Transverse colon (tissue), 4 donors: ENCODE results near the gene CACNB2.

Experiments
- EP300 ChIP-seq: sonication (generic); formaldehyde crosslinking; IDR thresholded peaks from one replicate; pipeline ENCODE4 v1.6.1; 2017; ENCODE audit warnings: antibody characterized with exemption, low read depth
- POLR2A ChIP-seq: fragments of 450-650 bp; IDR thresholded peaks from one replicate; pipeline ENCODE4 v1.6.1; 2016; ENCODE audit warnings: antibody characterized with exemption, mild to moderate bottlenecking, moderate library complexity
- POLR2AphosphoS5 ChIP-seq, 3 donors: sonication (generic); formaldehyde crosslinking; IDR thresholded peaks; one replicate each; pipeline ENCODE4 v1.6.1; 2016; ENCODE audit warnings: antibody characterized with exemption in 3 of 3
- TF ChIP-seq, protein P1 (sequence below), 5 experiments: fragments of 200-600 bp in 3 of 5; fragments of 450-650 bp in 2 of 5; sonication (generic) in 3 of 5; IDR thresholded peaks; 1 replicate in 2 of 5; 2 replicates in 3 of 5; pipeline ENCODE4 v1.5.1; 2016 to 2017; ENCODE audit warnings: antibody characterized with exemption in 5 of 5, inconsistent platforms in 3 of 5, mild to moderate bottlenecking in 2 of 5, moderate library complexity in 1 of 5

GRCh38 chr10:18446205-18446604 is 306.0 kb downstream of the CACNB2 start:
- TF ChIP-seq EP300: no peak
- TF ChIP-seq, protein P1, sequence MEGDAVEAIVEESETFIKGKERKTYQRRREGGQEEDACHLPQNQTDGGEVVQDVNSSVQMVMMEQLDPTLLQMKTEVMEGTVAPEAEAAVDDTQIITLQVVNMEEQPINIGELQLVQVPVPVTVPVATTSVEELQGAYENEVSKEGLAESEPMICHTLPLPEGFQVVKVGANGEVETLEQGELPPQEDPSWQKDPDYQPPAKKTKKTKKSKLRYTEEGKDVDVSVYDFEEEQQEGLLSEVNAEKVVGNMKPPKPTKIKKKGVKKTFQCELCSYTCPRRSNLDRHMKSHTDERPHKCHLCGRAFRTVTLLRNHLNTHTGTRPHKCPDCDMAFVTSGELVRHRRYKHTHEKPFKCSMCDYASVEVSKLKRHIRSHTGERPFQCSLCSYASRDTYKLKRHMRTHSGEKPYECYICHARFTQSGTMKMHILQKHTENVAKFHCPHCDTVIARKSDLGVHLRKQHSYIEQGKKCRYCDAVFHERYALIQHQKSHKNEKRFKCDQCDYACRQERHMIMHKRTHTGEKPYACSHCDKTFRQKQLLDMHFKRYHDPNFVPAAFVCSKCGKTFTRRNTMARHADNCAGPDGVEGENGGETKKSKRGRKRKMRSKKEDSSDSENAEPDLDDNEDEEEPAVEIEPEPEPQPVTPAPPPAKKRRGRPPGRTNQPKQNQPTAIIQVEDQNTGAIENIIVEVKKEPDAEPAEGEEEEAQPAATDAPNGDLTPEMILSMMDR (IDR thresholded peaks at IDR 0.05): no peak
- TF ChIP-seq POLR2A: no peak
- TF ChIP-seq POLR2AphosphoS5 (IDR thresholded peaks at IDR 0.05): no peak
